Neutrophil (primary cell): Measurements from ENCODE around the gene HSPB2.

Experiments
- H3K27ac ChIP-seq: fragments of 200-600 bp; sonication (generic); 2 replicates; pipeline ENCODE4 v1.5.1; 2016; ENCODE audit warnings: mild to moderate bottlenecking, moderate library complexity
- H3K27me3 ChIP-seq: fragments of 200-600 bp; sonication (generic); 2 replicates; pipeline ENCODE4 v1.6.0; 2016; ENCODE audit warnings: mild to moderate bottlenecking
- H3K36me3 ChIP-seq: fragments of 200-600 bp; sonication (generic); 2 replicates; pipeline ENCODE4 v1.5.1; 2017
- H3K4me1 ChIP-seq, 2 experiments: fragments of 200-600 bp in 1 of 2; sonication (generic) in 1 of 2; 1 replicate in 1 of 2; 2 replicates in 1 of 2; pipeline versions ENCODE4 v1.5.1 to v1.6.1; 2013 to 2016; ENCODE audit warnings: low read depth in 1 of 2, low read length in 1 of 2, mild to moderate bottlenecking in 1 of 2, moderate library complexity in 1 of 2; ENCODE audit not compliant: control insufficient read depth in 1 of 2, insufficient read depth in 1 of 2
- H3K4me3 ChIP-seq, 2 experiments: fragments of 200-600 bp in 1 of 2; sonication (generic) in 1 of 2; 1 replicate in 1 of 2; 2 replicates in 1 of 2; pipeline ENCODE4 v1.5.1; 2013 to 2016; ENCODE audit warnings: low read depth in 1 of 2, low read length in 1 of 2, mild to moderate bottlenecking in 1 of 2, moderate library complexity in 1 of 2
- H3K9me3 ChIP-seq: fragments of 200-600 bp; sonication (generic); 2 replicates; pipeline ENCODE4 v1.5.1; 2016
- CTCF ChIP-seq: fragments of 200-600 bp; sonication (generic); IDR thresholded peaks from 2 replicates; pipeline ENCODE4 v1.5.1; 2016; ENCODE audit warnings: antibody characterized with exemption

Gene HSPB2

GRCh38 chr11:111917312-111917711 lies 4.8 kb downstream of the HSPB2 start:
- no peaks in the 10 kb centered on the region for H3K36me3 ChIP-seq
- TF ChIP-seq CTCF: no peak
- H3K9me3 ChIP-seq: no peaks in the 10 kb centered on the region
- H3K27ac ChIP-seq: no peak overlapping the region
- H3K4me1 ChIP-seq: no peaks in the 10 kb centered on the region
- no peak overlapping the region for H3K4me3 ChIP-seq
- H3K27me3 ChIP-seq: peaks cover 43% of the 10 kb centered on the region

DNA sequence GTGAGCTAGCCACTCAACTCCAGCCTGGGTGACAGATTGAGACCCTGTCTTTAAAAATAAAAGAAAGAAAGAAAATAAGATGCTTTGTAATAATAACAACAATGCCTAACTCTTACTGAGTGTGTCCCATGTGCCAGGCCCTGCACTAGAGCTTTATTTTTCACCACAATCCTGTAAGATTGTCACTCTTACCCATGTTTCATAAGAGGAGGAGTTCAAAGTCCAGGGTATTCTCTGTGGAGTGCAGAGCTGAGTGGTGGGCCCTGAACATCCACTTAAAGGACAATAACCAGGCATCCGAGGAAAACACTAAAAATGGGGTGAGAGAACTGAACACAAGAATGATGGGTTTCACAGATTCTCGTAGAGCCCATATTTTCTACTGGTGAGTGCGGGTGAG lies 5.3 kb downstream of the HSPB2 start:
- H3K36me3 ChIP-seq: no peaks in the 10 kb centered on the region
- no peak overlapping the region for H3K4me3 ChIP-seq
- TF ChIP-seq CTCF: no peak
- H3K4me1 ChIP-seq: no peaks in the 10 kb centered on the region
- no peak overlapping the region for H3K27ac ChIP-seq
- peaks cover 38% of the 10 kb centered on the region for H3K27me3 ChIP-seq
- no peaks in the 10 kb centered on the region for H3K9me3 ChIP-seq

DNA sequence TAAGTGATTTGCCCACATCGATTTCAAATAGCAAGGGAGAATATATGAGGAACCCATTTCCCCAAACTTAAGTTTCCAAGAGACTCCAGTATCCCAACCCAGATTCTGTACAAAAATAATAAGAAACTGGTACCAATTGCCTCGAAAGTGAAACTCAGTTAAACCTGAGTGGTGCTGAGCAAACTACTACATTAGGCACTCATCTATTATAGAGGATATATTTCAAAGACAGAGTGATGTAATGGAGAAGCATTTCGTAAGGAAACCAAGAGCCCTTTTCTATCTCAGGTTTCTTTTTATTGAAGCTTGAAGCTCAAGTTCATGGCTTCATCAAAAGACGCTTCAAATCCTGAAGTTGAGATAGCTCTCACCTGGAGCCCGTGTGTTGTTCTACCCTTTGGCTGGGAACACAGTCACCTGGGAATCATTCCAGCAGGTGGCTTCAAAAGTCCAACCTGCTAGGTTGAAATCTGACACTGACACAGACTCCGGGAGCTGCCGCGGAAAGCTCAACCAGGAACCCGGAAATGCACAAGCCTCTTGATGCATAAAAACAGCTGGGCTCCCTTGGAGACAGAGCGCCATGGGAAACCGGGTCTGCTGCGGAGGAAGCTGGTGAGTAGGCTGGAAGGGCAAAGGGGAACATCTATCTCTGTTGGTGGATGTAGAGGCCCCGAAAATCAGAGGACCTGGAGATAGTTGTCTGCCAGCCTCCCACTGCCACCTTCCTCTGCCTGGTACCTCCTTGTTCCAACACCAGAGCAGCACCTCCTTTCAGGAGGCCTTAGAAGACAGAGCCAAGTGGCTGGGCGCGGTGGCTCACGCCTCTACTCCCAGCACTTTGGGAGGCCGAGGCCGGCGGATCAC lies 6.1 kb downstream of the HSPB2 start, which contains the start of gene C11orf52:
C11orf52 (plus strand) TSS at position 524 of the 867 bp plus-strand sequence; CDS start at position 584, 60 bp downstream.
- no peaks in the 10 kb centered on the region for H3K4me1 ChIP-seq
- no peak within 1 kb of the TSS for H3K4me3 ChIP-seq
- TF ChIP-seq CTCF: no peak
- H3K27me3 ChIP-seq: peaks cover 29% of the 10 kb centered on the region
- no peak within 1 kb of the TSS for H3K27ac ChIP-seq
- H3K9me3 ChIP-seq: no peaks in the 10 kb centered on the region
- no peaks in the 10 kb centered on the region for H3K36me3 ChIP-seq

DNA sequence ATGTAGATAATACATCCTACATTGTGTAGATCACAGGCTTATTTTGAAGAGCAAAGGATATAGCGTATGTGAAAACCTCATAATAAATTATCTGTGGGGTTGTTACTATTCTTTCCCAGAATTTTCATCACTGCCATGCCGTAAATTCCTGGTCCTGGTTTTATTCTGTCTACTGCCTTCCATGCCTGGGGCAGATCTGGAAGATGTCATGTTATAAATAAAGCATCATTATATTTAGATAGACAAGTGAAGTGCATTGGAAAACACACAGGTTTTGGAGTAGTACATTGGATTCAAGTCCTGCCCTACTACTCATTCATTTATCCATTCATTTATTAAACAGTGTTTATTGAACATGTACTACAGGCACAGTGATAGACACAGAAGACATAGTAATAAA lies 8.4 kb downstream of the HSPB2 start:
- Histone ChIP-seq H3K4me3 (no peak overlapping the region), H3K36me3 (no peaks in the 10 kb centered on the region), H3K27ac (no peak overlapping the region), H3K9me3 (no peaks in the 10 kb centered on the region), H3K27me3 (peaks cover 7% of the 10 kb centered on the region), H3K4me1 (no peaks in the 10 kb centered on the region)
- TF ChIP-seq CTCF: no peak

DNA sequence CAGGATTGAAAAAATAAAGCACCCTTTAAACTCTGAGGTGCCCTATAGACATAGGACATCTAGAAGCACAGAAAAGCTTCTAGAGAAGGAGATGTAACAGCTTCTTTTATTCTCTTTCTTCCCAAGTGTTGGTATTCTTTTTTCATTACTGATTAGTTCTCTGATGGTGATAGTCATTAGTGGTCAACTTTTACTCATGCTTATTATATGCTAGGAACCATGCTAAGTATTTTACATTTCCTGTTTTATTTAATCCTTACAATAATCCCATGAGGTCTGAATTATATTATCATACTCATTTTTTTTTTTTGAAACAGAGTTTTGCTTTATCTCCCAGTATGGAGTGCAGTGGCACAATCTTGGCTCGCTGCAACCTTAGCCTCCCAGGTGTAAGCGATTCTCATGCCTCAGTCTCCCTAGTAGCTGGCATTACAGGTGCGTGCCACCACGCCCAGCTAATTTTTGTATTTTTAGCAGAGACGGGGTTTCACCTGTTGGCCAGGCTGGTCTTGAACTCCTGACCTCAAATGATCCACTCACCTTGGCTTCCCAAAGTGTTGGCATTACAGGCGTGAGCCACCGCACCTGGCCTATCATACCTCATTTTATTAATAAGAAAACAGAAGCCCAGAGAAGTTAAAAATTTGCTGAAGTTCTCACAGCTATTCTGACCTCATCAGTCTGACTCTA lies 9.2 kb downstream of the HSPB2 start:
- TF ChIP-seq CTCF: no peak
- Histone ChIP-seq H3K27me3 (no peaks in the 10 kb centered on the region), H3K27ac (no peak overlapping the region), H3K36me3 (no peaks in the 10 kb centered on the region), H3K9me3 (no peaks in the 10 kb centered on the region), H3K4me1 (peaks cover 6% of the 10 kb centered on the region in 2 experiments), H3K4me3 (no peak overlapping the region)
